HEK293 (cell line): ENCODE data around the gene LGR5.
A peak's percentile ranks its signal among the peaks of the same experiment; 100 is the strongest.

Experiments used
- CTCF ChIA-PET: fragments of 350-600 bp; formaldehyde crosslinking; extraction: SDS; loops from one replicate; lab custom pipeline; 2021; ENCODE audit warnings: antibody characterized with exemption; lab: Yijun Ruan, JAX
- POLR2A ChIA-PET: fragments of 300-600 bp; formaldehyde crosslinking; extraction: SDS; loops from one replicate; lab custom pipeline; 2020; ENCODE audit warnings: antibody characterized with exemption, inconsistent platforms; lab: Yijun Ruan, JAX
- H3K27ac ChIP-seq: fragments of 200-500 bp; sonication (Bioruptor generic); 2 replicates; pipeline ENCODE4 v1.5.1; 2014; ENCODE audit warnings: low read depth, low read length, control low read depth, inconsistent platforms; ENCODE audit errors: extremely low read depth
- H3K36me3 ChIP-seq, 2 experiments: fragments of 200-500 bp in 1 of 2; sonication (Bioruptor generic) in 1 of 2; 1 replicate in 1 of 2; 2 replicates in 1 of 2; pipeline ENCODE4 v1.5.1; 2014 to 2017; ENCODE audit warnings: inconsistent platforms in 2 of 2, low read length in 2 of 2; ENCODE audit not compliant: control insufficient read depth in 2 of 2, insufficient read depth in 1 of 2
- H3K4me1 ChIP-seq: fragments of 200-500 bp; sonication (Bioruptor generic); 2 replicates; pipeline ENCODE4 v1.5.1; 2014; ENCODE audit warnings: mild to moderate bottlenecking, low read length, inconsistent platforms; ENCODE audit not compliant: control insufficient read depth, insufficient read depth
- H3K4me3 ChIP-seq: 2 replicates; pipeline ENCODE4 v1.5.1; 2011; ENCODE audit warnings: low read depth, mild to moderate bottlenecking, control low read depth, low read length, moderate library complexity
- H3K9me3 ChIP-seq: fragments of 200-500 bp; sonication (Bioruptor generic); 2 replicates; pipeline ENCODE4 v1.5.1; 2014; ENCODE audit warnings: low read depth, low read length, inconsistent platforms; ENCODE audit not compliant: control insufficient read depth, insufficient read depth
- GLIS2 ChIP-seq: fragments of 450-650 bp; formaldehyde crosslinking; IDR thresholded peaks from 2 replicates; pipeline ENCODE4 v1.5.1; 2016; ENCODE audit warnings: missing biosample characterization, missing genetic modification characterization
- HOXC10 ChIP-seq: sonication (generic); formaldehyde crosslinking; IDR thresholded peaks from 2 replicates; pipeline ENCODE4 v1.8.1; 2023; ENCODE audit warnings: mild to moderate bottlenecking, missing genetic modification reagents
- MZF1 ChIP-seq: fragments of 450-650 bp; formaldehyde crosslinking; IDR thresholded peaks from 2 replicates; pipeline ENCODE4 v1.5.1; 2017; ENCODE audit warnings: missing biosample characterization, missing genetic modification characterization, borderline replicate concordance
- SETDB1 ChIP-seq: IDR thresholded peaks from one replicate; pipeline ENCODE4 v1.6.1; 2017; ENCODE audit warnings: mild to moderate bottlenecking, low read length, moderate library complexity, mixed read lengths; ENCODE audit not compliant: insufficient read length
- TCF7L2 ChIP-seq: IDR thresholded peaks from 2 replicates; pipeline ENCODE4 v1.6.1; 2011; ENCODE audit warnings: low read depth, mild to moderate bottlenecking, inconsistent platforms, low read length, moderate library complexity, borderline replicate concordance
- TRIM28 ChIP-seq: IDR thresholded peaks from 2 replicates; pipeline ENCODE4 v1.6.1; 2011; ENCODE audit warnings: low read length, control low read depth, borderline replicate concordance
- ZBTB8A ChIP-seq: fragments of 450-650 bp; formaldehyde crosslinking; IDR thresholded peaks from 2 replicates; pipeline ENCODE4 v1.5.1; 2016; ENCODE audit warnings: missing biosample characterization, missing genetic modification characterization
- ZNF157 ChIP-seq: fragments of 450-650 bp; formaldehyde crosslinking; IDR thresholded peaks from 2 replicates; pipeline ENCODE4 v1.5.1; 2016; ENCODE audit warnings: missing biosample characterization, missing genetic modification characterization
- ZNF248 ChIP-seq: fragments of 450-650 bp; formaldehyde crosslinking; IDR thresholded peaks from 2 replicates; pipeline ENCODE4 v1.5.1; 2017; ENCODE audit warnings: missing biosample characterization, missing genetic modification characterization
- ZNF292 ChIP-seq: fragments of 450-650 bp; formaldehyde crosslinking; IDR thresholded peaks from 2 replicates; pipeline ENCODE4 v1.5.1; 2016; ENCODE audit warnings: low read depth, missing biosample characterization, missing genetic modification characterization, borderline replicate concordance
- ZNF391 ChIP-seq: fragments of 450-650 bp; formaldehyde crosslinking; IDR thresholded peaks from 2 replicates; pipeline ENCODE4 v1.5.1; 2016; ENCODE audit warnings: low read depth, missing biosample characterization, missing genetic modification characterization, borderline replicate concordance
- ZNF510 ChIP-seq: fragments of 450-650 bp; formaldehyde crosslinking; IDR thresholded peaks from 2 replicates; pipeline ENCODE4 v1.5.1; 2018; ENCODE audit warnings: mild to moderate bottlenecking, missing genetic modification characterization, missing biosample characterization; ENCODE audit not compliant: insufficient replicate concordance
- ZNF544 ChIP-seq: fragments of 450-650 bp; formaldehyde crosslinking; IDR thresholded peaks from 2 replicates; pipeline ENCODE4 v1.5.0; 2017; ENCODE audit warnings: missing biosample characterization, missing genetic modification characterization
- ZNF549 ChIP-seq: fragments of 450-650 bp; IDR thresholded peaks from 2 replicates; pipeline ENCODE4 v1.5.1; 2018; ENCODE audit warnings: missing biosample characterization, missing genetic modification characterization, mild to moderate bottlenecking, inconsistent platforms, moderate library complexity
- ZNF701 ChIP-seq: fragments of 450-650 bp; formaldehyde crosslinking; IDR thresholded peaks from 2 replicates; pipeline ENCODE4 v1.5.1; 2016; ENCODE audit warnings: missing biosample characterization, missing genetic modification characterization
- ZNF707 ChIP-seq: fragments of 450-650 bp; formaldehyde crosslinking; IDR thresholded peaks from 2 replicates; pipeline ENCODE4 v1.5.1; 2016; ENCODE audit warnings: missing biosample characterization, missing genetic modification characterization
- ZNF768 ChIP-seq: fragments of 450-650 bp; formaldehyde crosslinking; IDR thresholded peaks from 2 replicates; pipeline ENCODE4 v1.5.1; 2018; ENCODE audit warnings: missing biosample characterization, mild to moderate bottlenecking, missing genetic modification characterization
- ZNF785 ChIP-seq: fragments of 450-650 bp; formaldehyde crosslinking; IDR thresholded peaks from 2 replicates; pipeline ENCODE4 v1.5.1; 2016; ENCODE audit warnings: missing biosample characterization, missing genetic modification characterization
- ZXDB ChIP-seq: fragments of 450-650 bp; formaldehyde crosslinking; IDR thresholded peaks from 2 replicates; pipeline ENCODE4 v1.5.1; 2016; ENCODE audit warnings: missing biosample characterization, missing genetic modification characterization
- TF ChIP-seq, protein P1 (sequence below): fragments of 450-650 bp; IDR thresholded peaks from 2 replicates; pipeline ENCODE4 v1.5.1; 2018; ENCODE audit warnings: missing biosample characterization, missing genetic modification characterization
- TF ChIP-seq, protein P2 (sequence below): fragments of 450-650 bp; formaldehyde crosslinking; IDR thresholded peaks from 2 replicates; pipeline ENCODE4 v1.5.1; 2017; ENCODE audit warnings: missing biosample characterization, missing genetic modification characterization
- TF ChIP-seq, protein P3 (sequence below): fragments of 450-650 bp; formaldehyde crosslinking; IDR thresholded peaks from 2 replicates; pipeline ENCODE4 v1.5.1; 2017; ENCODE audit warnings: missing biosample characterization, missing genetic modification characterization
- TF ChIP-seq, protein P4 (sequence below): fragments of 450-650 bp; formaldehyde crosslinking; IDR thresholded peaks from 2 replicates; pipeline ENCODE4 v1.5.1; 2016; ENCODE audit warnings: missing biosample characterization, missing genetic modification characterization
- TF ChIP-seq, protein P5 (sequence below): fragments of 450-650 bp; formaldehyde crosslinking; optimal IDR thresholded peaks from 2 replicates; pipeline ENCODE3; 2016; ENCODE audit warnings: missing biosample characterization, mild to moderate bottlenecking, missing genetic modification characterization

Gene LGR5

DNA sequence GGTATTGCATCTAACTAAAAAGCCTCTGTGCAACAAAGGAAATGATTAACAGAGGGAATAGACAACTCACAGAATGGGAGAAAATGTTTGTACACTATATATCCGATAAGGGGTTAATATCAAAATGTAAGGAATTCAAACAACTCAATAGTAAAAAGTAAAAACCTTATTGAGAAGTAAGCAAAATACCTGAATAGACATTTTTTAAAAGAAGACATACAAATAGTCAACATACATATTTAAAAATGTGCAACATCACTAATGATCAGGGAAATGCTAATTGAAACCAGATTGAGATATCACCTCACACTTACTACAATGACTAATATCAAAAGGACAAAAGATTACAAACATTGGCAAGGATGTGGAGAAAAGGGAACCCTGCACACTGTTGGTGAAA is 31.9 kb upstream of the LGR5 start:
- ChIA-PET CTCF (interaction anchor here (0.6 to 0.7 kb wide), 2 partner anchors 291 to 340 kb away, joined by 3 to 5 read pairs; no protein-coding TSS in a partner anchor), POLR2A (no interaction called here)
- no peaks in the 10 kb centered on the region for H3K36me3 ChIP-seq
- H3K9me3 ChIP-seq: no peaks in the 10 kb centered on the region; the same call in 1 of the 2 replicates
- H3K27ac ChIP-seq: no peak overlapping the region
- no peak overlapping the region for H3K4me3 ChIP-seq
- no peaks in the 10 kb centered on the region for H3K4me1 ChIP-seq
- no peak for TF ChIP-seq ZNF785 (tag by site-specific recombination)
- no peak for TF ChIP-seq TCF7L2
- no peak for TF ChIP-seq ZNF544 (tag by site-specific recombination)
- no peak for TF ChIP-seq ZXDB (tag by site-specific recombination)
- TF ChIP-seq ZNF292 (tag by site-specific recombination): no peak
- no peak for TF ChIP-seq MZF1
- no peak for TF ChIP-seq ZBTB8A (tag by site-specific recombination)
- TF ChIP-seq ZNF248 (tag by site-specific recombination): no peak
- no peak for TF ChIP-seq GLIS2
- TF ChIP-seq, protein P1, sequence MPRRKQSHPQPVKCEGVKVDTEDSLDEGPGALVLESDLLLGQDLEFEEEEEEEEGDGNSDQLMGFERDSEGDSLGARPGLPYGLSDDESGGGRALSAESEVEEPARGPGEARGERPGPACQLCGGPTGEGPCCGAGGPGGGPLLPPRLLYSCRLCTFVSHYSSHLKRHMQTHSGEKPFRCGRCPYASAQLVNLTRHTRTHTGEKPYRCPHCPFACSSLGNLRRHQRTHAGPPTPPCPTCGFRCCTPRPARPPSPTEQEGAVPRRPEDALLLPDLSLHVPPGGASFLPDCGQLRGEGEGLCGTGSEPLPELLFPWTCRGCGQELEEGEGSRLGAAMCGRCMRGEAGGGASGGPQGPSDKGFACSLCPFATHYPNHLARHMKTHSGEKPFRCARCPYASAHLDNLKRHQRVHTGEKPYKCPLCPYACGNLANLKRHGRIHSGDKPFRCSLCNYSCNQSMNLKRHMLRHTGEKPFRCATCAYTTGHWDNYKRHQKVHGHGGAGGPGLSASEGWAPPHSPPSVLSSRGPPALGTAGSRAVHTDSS (tag by site-specific recombination): no peak
- no peak for TF ChIP-seq ZNF510 (tag by site-specific recombination)
- no peak for TF ChIP-seq ZNF157 (tag by site-specific recombination)
- TF ChIP-seq, protein P2, sequence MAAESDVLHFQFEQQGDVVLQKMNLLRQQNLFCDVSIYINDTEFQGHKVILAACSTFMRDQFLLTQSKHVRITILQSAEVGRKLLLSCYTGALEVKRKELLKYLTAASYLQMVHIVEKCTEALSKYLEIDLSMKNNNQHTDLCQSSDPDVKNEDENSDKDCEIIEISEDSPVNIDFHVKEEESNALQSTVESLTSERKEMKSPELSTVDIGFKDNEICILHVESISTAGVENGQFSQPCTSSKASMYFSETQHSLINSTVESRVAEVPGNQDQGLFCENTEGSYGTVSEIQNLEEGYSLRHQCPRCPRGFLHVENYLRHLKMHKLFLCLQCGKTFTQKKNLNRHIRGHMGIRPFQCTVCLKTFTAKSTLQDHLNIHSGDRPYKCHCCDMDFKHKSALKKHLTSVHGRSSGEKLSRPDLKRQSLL: no peak
- no peak for TF ChIP-seq ZNF701 (tag by site-specific recombination)
- TF ChIP-seq, protein P3, sequence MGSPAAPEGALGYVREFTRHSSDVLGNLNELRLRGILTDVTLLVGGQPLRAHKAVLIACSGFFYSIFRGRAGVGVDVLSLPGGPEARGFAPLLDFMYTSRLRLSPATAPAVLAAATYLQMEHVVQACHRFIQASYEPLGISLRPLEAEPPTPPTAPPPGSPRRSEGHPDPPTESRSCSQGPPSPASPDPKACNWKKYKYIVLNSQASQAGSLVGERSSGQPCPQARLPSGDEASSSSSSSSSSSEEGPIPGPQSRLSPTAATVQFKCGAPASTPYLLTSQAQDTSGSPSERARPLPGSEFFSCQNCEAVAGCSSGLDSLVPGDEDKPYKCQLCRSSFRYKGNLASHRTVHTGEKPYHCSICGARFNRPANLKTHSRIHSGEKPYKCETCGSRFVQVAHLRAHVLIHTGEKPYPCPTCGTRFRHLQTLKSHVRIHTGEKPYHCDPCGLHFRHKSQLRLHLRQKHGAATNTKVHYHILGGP (tag by site-specific recombination): no peak
- TF ChIP-seq ZNF707 (tag by site-specific recombination): no peak
- TF ChIP-seq, protein P4, sequence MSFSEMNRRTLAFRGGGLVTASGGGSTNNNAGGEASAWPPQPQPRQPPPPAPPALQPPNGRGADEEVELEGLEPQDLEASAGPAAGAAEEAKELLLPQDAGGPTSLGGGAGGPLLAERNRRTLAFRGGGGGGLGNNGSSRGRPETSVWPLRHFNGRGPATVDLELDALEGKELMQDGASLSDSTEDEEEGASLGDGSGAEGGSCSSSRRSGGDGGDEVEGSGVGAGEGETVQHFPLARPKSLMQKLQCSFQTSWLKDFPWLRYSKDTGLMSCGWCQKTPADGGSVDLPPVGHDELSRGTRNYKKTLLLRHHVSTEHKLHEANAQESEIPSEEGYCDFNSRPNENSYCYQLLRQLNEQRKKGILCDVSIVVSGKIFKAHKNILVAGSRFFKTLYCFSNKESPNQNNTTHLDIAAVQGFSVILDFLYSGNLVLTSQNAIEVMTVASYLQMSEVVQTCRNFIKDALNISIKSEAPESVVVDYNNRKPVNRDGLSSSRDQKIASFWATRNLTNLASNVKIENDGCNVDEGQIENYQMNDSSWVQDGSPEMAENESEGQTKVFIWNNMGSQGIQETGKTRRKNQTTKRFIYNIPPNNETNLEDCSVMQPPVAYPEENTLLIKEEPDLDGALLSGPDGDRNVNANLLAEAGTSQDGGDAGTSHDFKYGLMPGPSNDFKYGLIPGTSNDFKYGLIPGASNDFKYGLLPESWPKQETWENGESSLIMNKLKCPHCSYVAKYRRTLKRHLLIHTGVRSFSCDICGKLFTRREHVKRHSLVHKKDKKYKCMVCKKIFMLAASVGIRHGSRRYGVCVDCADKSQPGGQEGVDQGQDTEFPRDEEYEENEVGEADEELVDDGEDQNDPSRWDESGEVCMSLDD (tag by site-specific recombination): no peak
- no peak for TF ChIP-seq HOXC10

DNA sequence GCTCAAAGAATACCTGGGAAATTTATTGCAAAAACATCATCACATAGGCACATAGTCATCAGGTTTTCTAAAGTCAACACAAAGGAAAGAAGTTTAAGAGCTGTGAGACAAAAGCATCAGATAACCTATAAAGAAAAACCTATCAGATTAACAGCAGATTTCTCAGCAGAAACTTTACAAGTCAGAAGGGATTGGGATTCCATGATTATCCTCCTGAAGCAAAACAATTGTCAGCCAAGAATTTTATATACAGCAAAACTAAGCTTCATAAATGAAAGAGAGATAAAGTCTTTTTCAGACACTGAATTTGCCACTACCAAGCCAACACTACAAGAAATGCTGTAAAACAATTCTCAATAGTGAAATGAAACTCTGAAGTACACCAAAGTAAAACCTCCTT is 28.8 kb upstream of the LGR5 start:
- Histone ChIP-seq H3K4me1 (no peaks in the 10 kb centered on the region), H3K4me3 (no peak overlapping the region), H3K27ac (no peak overlapping the region), H3K36me3 (no peaks in the 10 kb centered on the region), H3K9me3 (no peaks in the 10 kb centered on the region; the same call in 1 of the 2 replicates)
- ChIA-PET CTCF (interaction anchor here (0.6 to 2.1 kb wide), 5 partner anchors 18 to 209 kb away, joined by 3 to 7 read pairs (median 3); no protein-coding TSS in a partner anchor), POLR2A (no interaction called here)
- TF ChIP-seq ZNF549 (peak; percentile 3; the same call in 1 of the 2 replicates), ZNF701 (tag by site-specific recombination) (no peak), ZNF768 (tag by site-specific recombination) (no peak), TRIM28 (peak; percentile 54; the same call in 1 of the 2 replicates), ZNF391 (tag by site-specific recombination) (no peak), SETDB1 (peak; percentile 88)
- TF ChIP-seq, protein P5, sequence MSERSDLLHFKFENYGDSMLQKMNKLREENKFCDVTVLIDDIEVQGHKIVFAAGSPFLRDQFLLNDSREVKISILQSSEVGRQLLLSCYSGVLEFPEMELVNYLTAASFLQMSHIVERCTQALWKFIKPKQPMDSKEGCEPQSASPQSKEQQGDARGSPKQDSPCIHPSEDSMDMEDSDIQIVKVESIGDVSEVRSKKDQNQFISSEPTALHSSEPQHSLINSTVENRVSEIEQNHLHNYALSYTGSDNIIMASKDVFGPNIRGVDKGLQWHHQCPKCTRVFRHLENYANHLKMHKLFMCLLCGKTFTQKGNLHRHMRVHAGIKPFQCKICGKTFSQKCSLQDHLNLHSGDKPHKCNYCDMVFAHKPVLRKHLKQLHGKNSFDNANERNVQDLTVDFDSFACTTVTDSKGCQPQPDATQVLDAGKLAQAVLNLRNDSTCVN (tag by site-specific recombination): no peak
